Osteocyte (in vitro differentiated cells): ENCODE results near the gene CMTM1. TPM values are rescaled to one million over a fixed set of nuclear protein-coding genes. Genes with fewer than 3 reads are reported as not detected.

Experiments used
- DNase-seq: peaks from one replicate; pipeline ENCODE4 v3.0.0; 2021; ENCODE audit warnings: mixed read lengths; ENCODE audit not compliant: unreplicated experiment; ENCODE audit errors: extremely low spot score
- H3K27ac Mint-ChIP-seq: one replicate; pipeline ENCODE4 v1.8.0; 2021; ENCODE audit warnings: mild to moderate bottlenecking, mixed read lengths; ENCODE audit not compliant: unreplicated experiment
- H3K27me3 Mint-ChIP-seq: one replicate; pipeline ENCODE4 v1.8.0; 2021; ENCODE audit warnings: mixed read lengths; ENCODE audit not compliant: unreplicated experiment
- H3K36me3 Mint-ChIP-seq: one replicate; pipeline ENCODE4 v1.8.0; 2021; ENCODE audit warnings: mixed read lengths; ENCODE audit not compliant: unreplicated experiment
- H3K4me1 Mint-ChIP-seq: one replicate; pipeline ENCODE4 v1.8.0; 2021; ENCODE audit warnings: mixed read lengths; ENCODE audit not compliant: unreplicated experiment
- H3K4me3 Mint-ChIP-seq: one replicate; pipeline ENCODE4 v1.8.0; 2021; ENCODE audit warnings: mild to moderate bottlenecking, moderate library complexity, mixed read lengths; ENCODE audit not compliant: unreplicated experiment
- H3K9me3 Mint-ChIP-seq: one replicate; pipeline ENCODE4 v1.8.0; 2021; ENCODE audit warnings: mixed read lengths; ENCODE audit not compliant: unreplicated experiment
- CTCF ChIP-seq: fragments of 200-600 bp; sonication (generic); IDR thresholded peaks from 2 replicates; pipeline ENCODE4 v1.5.0; 2021; ENCODE audit warnings: antibody characterized with exemption, mild to moderate bottlenecking, moderate library complexity
- total RNA-seq: library from RNA; stranded (reverse); gene quantifications from 2 replicates; pipeline ENCODE4 v1.2.1, GENCODE V29; 2021

CMTM1 gene
- total RNA-seq, 1 donor from 2014 or later: 7.8 TPM

GRCh38 chr16:66522816-66523590, 43.2 kb upstream of the CMTM1 start:
- peaks cover 19% of the 10 kb centered on the region for H3K36me3 Mint-ChIP-seq
- peaks cover 43% of the 10 kb centered on the region for H3K4me1 Mint-ChIP-seq
- DNase-seq: no peak
- peak overlapping the region; percentile 85 for H3K27ac Mint-ChIP-seq
- no peaks in the 10 kb centered on the region for H3K27me3 Mint-ChIP-seq
- H3K4me3 Mint-ChIP-seq: no peak overlapping the region
- TF ChIP-seq CTCF: no peak
- H3K9me3 Mint-ChIP-seq: no peaks in the 10 kb centered on the region

GRCh38 chr16:66523861-66524354, 42.3 kb upstream of the CMTM1 start:
- Mint-ChIP-seq H3K27me3 (no peaks in the 10 kb centered on the region), H3K4me1 (peaks cover 40% of the 10 kb centered on the region), H3K27ac (no peak overlapping the region), H3K4me3 (no peak overlapping the region), H3K36me3 (peaks cover 24% of the 10 kb centered on the region), H3K9me3 (no peaks in the 10 kb centered on the region)
- DNase-seq: no peak
- TF ChIP-seq CTCF: no peak

- no peak for TF ChIP-seq CTCF
- Mint-ChIP-seq H3K4me3 (no peak overlapping the region), H3K36me3 (peaks cover 29% of the 10 kb centered on the region), H3K27ac (no peak overlapping the region), H3K9me3 (no peaks in the 10 kb centered on the region), H3K4me1 (peaks cover 35% of the 10 kb centered on the region), H3K27me3 (no peaks in the 10 kb centered on the region)
- no peak for DNase-seq
These were observed 41.6 kb upstream of the CMTM1 start for GRCh38 chr16:66524601-66525164.

- Mint-ChIP-seq H3K36me3 (peaks cover 31% of the 10 kb centered on the region), H3K4me3 (no peak overlapping the region), H3K9me3 (no peaks in the 10 kb centered on the region), H3K27me3 (no peaks in the 10 kb centered on the region), H3K27ac (no peak overlapping the region), H3K4me1 (peaks cover 26% of the 10 kb centered on the region)
- TF ChIP-seq CTCF: no peak
- no peak for DNase-seq
These were observed 40.7 kb upstream of the CMTM1 start for GRCh38 chr16:66525396-66526180.

GRCh38 chr16:66528294-66528693, 37.9 kb upstream of the CMTM1 start:
- peaks cover 2% of the 10 kb centered on the region for H3K4me1 Mint-ChIP-seq

More at GRCh38 chr16:66528294-66528693, 37.9 kb upstream of the CMTM1 start:
- no peak for TF ChIP-seq CTCF
- Mint-ChIP-seq H3K9me3 (no peaks in the 10 kb centered on the region), H3K27me3 (no peaks in the 10 kb centered on the region), H3K27ac (no peak overlapping the region), H3K36me3 (peaks cover 47% of the 10 kb centered on the region), H3K4me3 (no peak overlapping the region)
- DNase-seq: no peak
